PC-3 (cell line): ENCODE data around the gene CRYL1.

Experiments used
- EZH2phosphoT487 ChIP-seq: fragments of 300-600 bp; sonication (generic); IDR thresholded peaks from 2 replicates; pipeline ENCODE4 v1.6.1; 2018; ENCODE audit warnings: mild to moderate bottlenecking, antibody characterized with exemption, low read length, borderline replicate concordance
- TF ChIP-seq, protein P1 (sequence below): fragments of 300-600 bp; sonication (generic); conservative IDR thresholded peaks from 2 replicates; pipeline ENCODE4 v1.5.1; 2017; ENCODE audit warnings: antibody characterized with exemption, low read depth, mild to moderate bottlenecking, low read length

DNA sequence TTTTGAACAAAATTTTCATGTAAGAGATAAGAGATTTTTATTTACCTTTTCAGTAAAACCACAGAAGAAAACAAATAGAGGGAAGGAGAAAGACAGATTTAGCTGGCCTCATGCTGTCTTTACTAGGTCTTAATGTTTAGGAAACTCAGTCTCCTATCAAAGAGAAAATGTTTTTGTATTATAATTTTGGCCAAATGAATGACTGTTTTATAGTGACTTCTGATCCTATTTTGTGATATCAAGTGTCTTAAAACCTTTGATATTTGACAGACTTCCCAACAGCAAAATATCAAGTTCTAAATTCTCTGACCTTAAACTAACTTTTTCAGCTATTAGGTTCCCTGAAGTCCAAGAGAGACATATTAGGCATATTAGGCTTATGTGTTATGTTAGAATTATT lies 27.0 kb downstream of the CRYL1 start:
- TF ChIP-seq, protein P1, sequence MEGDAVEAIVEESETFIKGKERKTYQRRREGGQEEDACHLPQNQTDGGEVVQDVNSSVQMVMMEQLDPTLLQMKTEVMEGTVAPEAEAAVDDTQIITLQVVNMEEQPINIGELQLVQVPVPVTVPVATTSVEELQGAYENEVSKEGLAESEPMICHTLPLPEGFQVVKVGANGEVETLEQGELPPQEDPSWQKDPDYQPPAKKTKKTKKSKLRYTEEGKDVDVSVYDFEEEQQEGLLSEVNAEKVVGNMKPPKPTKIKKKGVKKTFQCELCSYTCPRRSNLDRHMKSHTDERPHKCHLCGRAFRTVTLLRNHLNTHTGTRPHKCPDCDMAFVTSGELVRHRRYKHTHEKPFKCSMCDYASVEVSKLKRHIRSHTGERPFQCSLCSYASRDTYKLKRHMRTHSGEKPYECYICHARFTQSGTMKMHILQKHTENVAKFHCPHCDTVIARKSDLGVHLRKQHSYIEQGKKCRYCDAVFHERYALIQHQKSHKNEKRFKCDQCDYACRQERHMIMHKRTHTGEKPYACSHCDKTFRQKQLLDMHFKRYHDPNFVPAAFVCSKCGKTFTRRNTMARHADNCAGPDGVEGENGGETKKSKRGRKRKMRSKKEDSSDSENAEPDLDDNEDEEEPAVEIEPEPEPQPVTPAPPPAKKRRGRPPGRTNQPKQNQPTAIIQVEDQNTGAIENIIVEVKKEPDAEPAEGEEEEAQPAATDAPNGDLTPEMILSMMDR: no peak
- TF ChIP-seq EZH2phosphoT487: no peak
